PFSK-1 (cell line): ENCODE data around the gene PUS1.

Experiments
- POLR2AphosphoS5 ChIP-seq: IDR thresholded peaks from 2 replicates; pipeline ENCODE4 v1.6.1; 2012; ENCODE audit warnings: low read depth, mild to moderate bottlenecking, control low read depth, low read length, moderate library complexity
- SIN3A ChIP-seq: IDR thresholded peaks from 2 replicates; pipeline ENCODE4 v1.6.1; 2012; ENCODE audit warnings: mild to moderate bottlenecking, low read length, moderate library complexity, borderline replicate concordance; ENCODE audit not compliant: insufficient read depth
- TAF1 ChIP-seq: IDR thresholded peaks from 2 replicates; pipeline ENCODE4 v1.6.1; 2012; ENCODE audit warnings: low read length, control low read depth, borderline replicate concordance; ENCODE audit not compliant: insufficient read depth

GRCh38 chr12:131896811-131897270 lies 32.2 kb upstream of the PUS1 start:
- TF ChIP-seq TAF1 = no peak
- TF ChIP-seq POLR2AphosphoS5 = no peak
- no peak for TF ChIP-seq SIN3A
